Suppressor macrophage treated with lipopolysaccharide for 4 hours (primary cell): ENCODE results near the gene FOXF1.

Source experiments
- DNase-seq: peaks from one replicate; pipeline ENCODE4 v3.0.0-alpha.2; 2020

Gene FOXF1

GRCh38 chr16:86538196-86538780 lies 28.0 kb downstream of the FOXF1 start:
- DNase-seq = no peak

- DNase-seq = no peak
Measured at GRCh38 chr16:86540894-86541293, 30.6 kb downstream of the FOXF1 start.

GRCh38 chr16:86541560-86541959 lies 31.2 kb downstream of the FOXF1 start:
- DNase-seq = no peak

GRCh38 chr16:86542756-86543750 lies 32.7 kb downstream of the FOXF1 start:
- DNase-seq = no peak

GRCh38 chr16:86545481-86545880 lies 35.2 kb downstream of the FOXF1 start:
- DNase-seq = no peak

- DNase-seq = no peak
Measured at GRCh38 chr16:86545954-86546637, 35.8 kb downstream of the FOXF1 start.

GRCh38 chr16:86546638-86547013 lies 36.3 kb downstream of the FOXF1 start:
- no peak for DNase-seq

GRCh38 chr16:86547286-86547685 lies 37.0 kb downstream of the FOXF1 start:
- DNase-seq = no peak

- DNase-seq = no peak
Measured at GRCh38 chr16:86549076-86549892, 39.0 kb downstream of the FOXF1 start.

- DNase-seq = no peak
Measured at GRCh38 chr16:86549893-86550190, 39.5 kb downstream of the FOXF1 start.

GRCh38 chr16:86550281-86550680 lies 40.0 kb downstream of the FOXF1 start:
- DNase-seq = no peak

- no peak for DNase-seq
Measured at GRCh38 chr16:86553356-86553755, 43.0 kb downstream of the FOXF1 start.

GRCh38 chr16:86554599-86554916 lies 44.2 kb downstream of the FOXF1 start:
- no peak for DNase-seq

GRCh38 chr16:86554917-86555703 lies 44.8 kb downstream of the FOXF1 start, which contains the start of gene MTHFSD:
Gene MTHFSD (minus strand): TSS chr16:86555235. CDS start chr16:86555184, 51 bp downstream.
- DNase-seq = peak; percentile 97

GRCh38 chr16:86555704-86556075 lies 45.4 kb downstream of the FOXF1 start:
- DNase-seq = no peak

- no peak for DNase-seq
Measured at GRCh38 chr16:86556576-86556975, 46.2 kb downstream of the FOXF1 start.

- DNase-seq = no peak
Measured at GRCh38 chr16:86557587-86557986, 47.3 kb downstream of the FOXF1 start.

GRCh38 chr16:86558355-86559193 lies 48.2 kb downstream of the FOXF1 start:
- no peak for DNase-seq

- DNase-seq = no peak
Measured at GRCh38 chr16:86559802-86560305, 49.5 kb downstream of the FOXF1 start.

- DNase-seq = no peak
Measured at GRCh38 chr16:86562356-86562755, 52.0 kb downstream of the FOXF1 start.
